ENCODE measurements around the gene C4A. TPM values are rescaled to one million over a fixed set of nuclear protein-coding genes. Genes with fewer than 3 reads are reported as not detected.
"Not testable (repeated sequence)": the region's sequence is repeated elsewhere in the genome, so short reads cannot be mapped to it uniquely, and the experiment has no call there.

C4A gene
- total and polyA plus RNA-seq, 2 of the 13 experiments (the other 11 are each of a cell fraction or from before 2014, with no cell fraction given) = 165 to 478 TPM

DNA sequence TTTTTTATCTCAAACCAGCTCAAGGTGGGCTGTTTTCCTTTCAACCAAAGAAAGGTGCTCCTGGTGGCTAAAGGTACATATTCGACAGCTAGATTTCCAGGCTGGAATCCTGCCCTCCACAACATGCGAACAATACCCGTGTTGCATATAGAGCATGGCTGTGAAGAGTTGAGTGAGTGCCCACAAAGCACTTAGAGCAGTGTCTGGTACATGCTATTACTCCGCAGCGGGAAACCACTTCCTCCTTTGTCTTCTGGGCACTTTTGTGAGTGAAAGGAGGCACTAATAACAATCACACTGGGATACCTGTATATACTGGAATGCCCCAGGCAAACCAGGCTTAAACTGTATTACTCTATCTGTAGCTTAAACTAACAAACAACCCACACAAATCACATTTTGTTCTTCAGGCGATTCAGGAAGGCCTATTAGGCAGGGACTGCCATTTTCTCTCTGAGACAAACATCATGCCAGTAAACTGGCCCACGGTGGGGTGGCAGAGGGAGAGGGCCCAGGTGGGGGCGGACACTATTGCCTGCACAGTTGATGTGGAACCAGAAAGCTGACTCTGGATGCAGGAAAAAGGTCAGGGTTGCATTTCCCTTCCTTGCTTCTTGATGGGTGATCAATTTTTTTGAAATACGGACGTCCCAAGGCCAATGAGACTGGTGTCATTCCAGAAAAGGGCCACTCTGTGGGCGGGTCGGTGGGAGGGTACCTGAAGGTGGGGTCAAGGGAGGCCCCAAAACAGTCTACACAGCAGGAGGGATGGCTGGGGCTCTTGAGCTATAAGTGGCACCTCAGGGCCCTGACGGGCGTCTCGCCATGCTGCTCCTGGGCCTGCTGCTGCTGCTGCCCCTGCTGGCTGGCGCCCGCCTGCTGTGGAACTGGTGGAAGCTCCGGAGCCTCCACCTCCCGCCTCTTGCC, 56.0 kb downstream of the C4A start, which contains the start of gene CYP21A2:
CYP21A2 (plus strand) TSS at position 818 of the 927 bp plus-strand sequence; CDS start at position 826, 8 bp downstream.
- H2AFZ ChIP-seq (ENCODE audit: low read length); H3K27ac ChIP-seq (ENCODE audit: extremely low read length, insufficient read depth, low read length); H3K27me3 ChIP-seq (ENCODE audit: control insufficient read depth in 1 of 2, insufficient read depth in 2 of 2, low read length in 2 of 2); H3K79me2 ChIP-seq (ENCODE audit: insufficient read depth, low read length); H3K36me3 ChIP-seq (replicated peaks in 1 of 2; ENCODE audit: control insufficient read depth in 1 of 2, insufficient read depth in 2 of 2, low read length in 2 of 2); DNase-seq (ENCODE audit: low spot score); H3K9ac ChIP-seq (ENCODE audit: insufficient read depth, low read depth, low read length); BruUV-seq (replicated peaks); POLR2A ChIA-PET; H3K4me3 ChIP-seq (replicated peaks in 1 of 3; ENCODE audit: insufficient read depth in 1 of 3, low read depth in 2 of 3, low read length in 3 of 3); ATAC-seq; CTCF ChIA-PET (ENCODE audit: low intra/inter-chr PET ratio, low total read pairs); H4K20me1 ChIP-seq (ENCODE audit: insufficient read depth, low read length); in situ Hi-C loops (cut with HindIII; ENCODE audit: extremely low pct_ligation_motif_present, low pct_unique_long_range_greater_than_20kb); H3K9me3 ChIP-seq (ENCODE audit: low read length); intact Hi-C loops (cut with micrococcal nuclease; ENCODE audit: unreplicated experiment): not testable (repeated sequence)
- 89% methylated on average over 14 of the region's 19 CpGs for whole genome bisulfite sequencing (ENCODE audit: low lambda C conversion rate)
- peak; percentile 30 for FAIRE-seq
- H3K4me2 ChIP-seq (ENCODE audit: low read depth, low read length) = peak within 1 kb of the TSS; percentile 45; the same call in 1 of the 2 replicates
- peaks cover 35% of the 10 kb centered on the region for H3K4me1 ChIP-seq (ENCODE audit: insufficient read depth, low read length)
- TF ChIP-seq AGO2 (optimal IDR thresholded peaks at IDR 0.05; ENCODE audit: low read depth, low read length) = peak; percentile 25
- TF ChIP-seq AGO1 (IDR thresholded peaks at IDR 0.05; ENCODE audit: low read depth, low read length, poor library complexity, severe bottlenecking) = peak; percentile 60

DNA sequence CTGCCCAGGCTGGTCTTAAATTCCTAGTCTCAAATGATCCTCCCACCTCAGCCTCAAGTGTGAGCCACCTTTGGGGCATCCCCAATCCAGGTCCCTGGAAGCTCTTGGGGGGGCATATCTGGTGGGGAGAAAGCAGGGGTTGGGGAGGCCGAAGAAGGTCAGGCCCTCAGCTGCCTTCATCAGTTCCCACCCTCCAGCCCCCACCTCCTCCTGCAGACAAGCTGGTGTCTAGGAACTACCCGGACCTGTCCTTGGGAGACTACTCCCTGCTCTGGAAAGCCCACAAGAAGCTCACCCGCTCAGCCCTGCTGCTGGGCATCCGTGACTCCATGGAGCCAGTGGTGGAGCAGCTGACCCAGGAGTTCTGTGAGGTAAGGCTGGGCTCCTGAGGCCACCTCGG, 57.0 kb downstream of the C4A start:
- DNase-seq (ENCODE audit: low spot score); H3K36me3 ChIP-seq (replicated peaks in 1 of 2; ENCODE audit: control insufficient read depth in 1 of 2, insufficient read depth in 2 of 2, low read length in 2 of 2); in situ Hi-C loops (cut with HindIII; ENCODE audit: extremely low pct_ligation_motif_present, low pct_unique_long_range_greater_than_20kb); intact Hi-C loops (cut with micrococcal nuclease; ENCODE audit: unreplicated experiment); H3K9me3 ChIP-seq (ENCODE audit: low read length); H3K79me2 ChIP-seq (ENCODE audit: insufficient read depth, low read length); ATAC-seq; H3K27me3 ChIP-seq (ENCODE audit: control insufficient read depth in 1 of 2, insufficient read depth in 2 of 2, low read length in 2 of 2); CTCF ChIA-PET (ENCODE audit: low intra/inter-chr PET ratio, low total read pairs); BruUV-seq (replicated peaks); H3K4me3 ChIP-seq (replicated peaks in 1 of 3; ENCODE audit: insufficient read depth in 1 of 3, low read depth in 2 of 3, low read length in 3 of 3); POLR2A ChIA-PET; H3K9ac ChIP-seq (ENCODE audit: insufficient read depth, low read depth, low read length); H2AFZ ChIP-seq (ENCODE audit: low read length); H4K20me1 ChIP-seq (ENCODE audit: insufficient read depth, low read length); H3K27ac ChIP-seq (ENCODE audit: extremely low read length, insufficient read depth, low read length): not testable (repeated sequence)
- H3K4me2 ChIP-seq (ENCODE audit: low read depth, low read length) = 0 out of 2 replicates have a peak overlapping the region, but pooled peaks have one; percentile 7
- peaks cover 40% of the 10 kb centered on the region for H3K4me1 ChIP-seq (ENCODE audit: insufficient read depth, low read length)
- WGBS (ENCODE audit: low lambda C conversion rate) = 54% methylated on average over 2 of the region's 5 CpGs
- FAIRE-seq = peak; percentile 4
- peak; percentile 4; the same call in 1 of the 2 replicates for TF ChIP-seq POLR2G (IDR thresholded peaks at IDR 0.05; ENCODE audit: low read depth, low read length)
- 0 out of 2 replicates have a peak, but pooled peaks have one; percentile 35 for TF ChIP-seq KDM2A (CRISPR knock-in tag; IDR thresholded peaks at IDR 0.05; ENCODE audit: borderline replicate concordance, low read depth)

Data from HepG2 (cell line).